ENCODE measurements around the gene EEFSEC.

The EEFSEC gene

DNA sequence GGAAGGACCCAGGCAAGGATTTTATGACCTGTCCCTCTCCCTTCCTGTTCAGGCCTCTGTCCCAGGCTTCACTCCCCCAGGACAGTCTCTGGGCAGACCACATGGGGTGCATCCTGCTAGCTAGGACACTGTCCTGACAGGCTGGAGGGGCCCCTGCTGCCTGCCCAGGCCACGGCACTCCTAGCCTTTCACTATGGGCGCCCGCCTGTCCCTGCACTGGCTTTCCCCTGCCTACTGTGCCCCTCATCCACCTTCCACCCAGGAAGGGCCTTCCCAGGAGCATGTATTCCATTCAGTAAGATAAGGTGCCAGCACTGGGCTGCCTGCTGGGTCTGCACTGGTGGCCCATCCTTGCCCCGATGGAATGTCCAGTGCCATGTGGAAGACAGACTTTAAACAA, 168.1 kb downstream of the EEFSEC start:
- no peak for DNase-seq (ENCODE audit: low read depth)
- no peak overlapping the region for H3K4me3 ChIP-seq (ENCODE audit: low read depth, low read length)
- TF ChIP-seq MAX (IDR thresholded peaks at IDR 0.05; ENCODE audit: low read depth, low read length): no peak
- TF ChIP-seq POLR2A (IDR thresholded peaks at IDR 0.05; ENCODE audit: extremely low read depth, insufficient read length): no peak
- TF ChIP-seq MYC (IDR thresholded peaks at IDR 0.05; ENCODE audit: low read depth, low read length): no peak
- TF ChIP-seq, protein P1, sequence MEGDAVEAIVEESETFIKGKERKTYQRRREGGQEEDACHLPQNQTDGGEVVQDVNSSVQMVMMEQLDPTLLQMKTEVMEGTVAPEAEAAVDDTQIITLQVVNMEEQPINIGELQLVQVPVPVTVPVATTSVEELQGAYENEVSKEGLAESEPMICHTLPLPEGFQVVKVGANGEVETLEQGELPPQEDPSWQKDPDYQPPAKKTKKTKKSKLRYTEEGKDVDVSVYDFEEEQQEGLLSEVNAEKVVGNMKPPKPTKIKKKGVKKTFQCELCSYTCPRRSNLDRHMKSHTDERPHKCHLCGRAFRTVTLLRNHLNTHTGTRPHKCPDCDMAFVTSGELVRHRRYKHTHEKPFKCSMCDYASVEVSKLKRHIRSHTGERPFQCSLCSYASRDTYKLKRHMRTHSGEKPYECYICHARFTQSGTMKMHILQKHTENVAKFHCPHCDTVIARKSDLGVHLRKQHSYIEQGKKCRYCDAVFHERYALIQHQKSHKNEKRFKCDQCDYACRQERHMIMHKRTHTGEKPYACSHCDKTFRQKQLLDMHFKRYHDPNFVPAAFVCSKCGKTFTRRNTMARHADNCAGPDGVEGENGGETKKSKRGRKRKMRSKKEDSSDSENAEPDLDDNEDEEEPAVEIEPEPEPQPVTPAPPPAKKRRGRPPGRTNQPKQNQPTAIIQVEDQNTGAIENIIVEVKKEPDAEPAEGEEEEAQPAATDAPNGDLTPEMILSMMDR (IDR thresholded peaks at IDR 0.05; ENCODE audit: low read depth, low read length): no peak

DNA sequence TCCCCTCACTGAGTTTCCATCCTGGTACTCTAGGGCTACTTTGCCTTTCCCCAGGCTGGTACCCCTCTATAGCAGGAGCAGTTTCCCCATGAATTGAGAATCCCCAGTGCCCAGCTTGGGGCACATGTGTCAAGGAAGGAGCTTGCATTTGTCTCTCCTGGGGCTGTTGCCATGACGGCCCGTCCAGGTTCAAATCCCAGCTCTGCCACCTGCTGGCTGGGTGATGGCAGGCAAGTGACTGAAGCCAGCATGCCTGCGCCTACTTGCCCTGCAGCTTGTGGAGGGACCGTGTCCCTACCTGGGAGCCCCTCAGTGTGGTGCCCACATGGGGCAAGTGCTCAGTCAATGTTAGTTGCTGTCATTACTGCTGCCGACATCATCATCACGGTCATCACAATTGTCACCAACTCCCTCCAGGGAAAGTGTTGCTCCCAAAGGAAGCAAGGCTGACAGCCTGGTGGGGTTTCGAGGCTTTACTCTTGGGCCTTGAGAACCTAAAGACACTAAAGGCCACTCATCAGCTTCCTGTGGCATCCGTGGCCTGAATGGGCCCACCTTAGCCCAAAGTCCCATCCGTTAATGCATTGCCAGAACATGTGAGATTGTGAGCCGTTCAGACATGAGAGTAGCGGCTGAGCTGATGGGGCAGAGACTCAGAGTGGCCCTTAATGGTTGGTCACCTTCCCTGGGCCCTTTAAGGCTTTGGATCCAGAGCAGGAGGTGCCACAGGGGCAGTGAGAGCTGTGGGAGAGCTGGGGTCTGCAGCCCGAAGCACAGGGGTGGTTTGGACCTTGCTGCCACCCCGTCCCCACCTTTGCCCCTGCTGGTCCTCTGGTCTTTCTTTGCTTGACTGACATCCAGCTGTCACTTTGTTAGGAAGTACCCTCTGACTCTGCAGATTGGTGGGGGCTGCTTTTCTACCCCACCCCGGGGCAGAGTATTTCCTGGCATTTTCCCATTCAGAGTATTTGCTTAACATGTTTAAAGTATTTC, 169.0 kb downstream of the EEFSEC start:
- TF ChIP-seq, protein P1 (IDR thresholded peaks at IDR 0.05; ENCODE audit: low read depth, low read length): peak; percentile 35
- TF ChIP-seq MYC (IDR thresholded peaks at IDR 0.05; ENCODE audit: low read depth, low read length): no peak
- peak; percentile 54 for DNase-seq (ENCODE audit: low read depth)
- H3K4me3 ChIP-seq (ENCODE audit: low read depth, low read length): no peak overlapping the region

- no peak for TF ChIP-seq MAX (IDR thresholded peaks at IDR 0.05; ENCODE audit: low read depth, low read length)
- H3K4me3 ChIP-seq (ENCODE audit: low read depth, low read length): no peak overlapping the region
- no peak for DNase-seq (ENCODE audit: low read depth)
These were observed 170.2 kb downstream of the EEFSEC start for GRCh38 chr3:128323206-128324081.

GRCh38 chr3:128324911-128325592, 171.8 kb downstream of the EEFSEC start:
- no peak overlapping the region for H3K4me3 ChIP-seq (ENCODE audit: low read depth, low read length)
- TF ChIP-seq, protein P1 (IDR thresholded peaks at IDR 0.05; ENCODE audit: low read depth, low read length): no peak
- no peak for TF ChIP-seq MAX (IDR thresholded peaks at IDR 0.05; ENCODE audit: low read depth, low read length)
- no peak for TF ChIP-seq MYC (IDR thresholded peaks at IDR 0.05; ENCODE audit: low read depth, low read length)
- TF ChIP-seq POLR2A (IDR thresholded peaks at IDR 0.05; ENCODE audit: extremely low read depth, insufficient read length): no peak
- DNase-seq (ENCODE audit: low read depth): no peak

DNA sequence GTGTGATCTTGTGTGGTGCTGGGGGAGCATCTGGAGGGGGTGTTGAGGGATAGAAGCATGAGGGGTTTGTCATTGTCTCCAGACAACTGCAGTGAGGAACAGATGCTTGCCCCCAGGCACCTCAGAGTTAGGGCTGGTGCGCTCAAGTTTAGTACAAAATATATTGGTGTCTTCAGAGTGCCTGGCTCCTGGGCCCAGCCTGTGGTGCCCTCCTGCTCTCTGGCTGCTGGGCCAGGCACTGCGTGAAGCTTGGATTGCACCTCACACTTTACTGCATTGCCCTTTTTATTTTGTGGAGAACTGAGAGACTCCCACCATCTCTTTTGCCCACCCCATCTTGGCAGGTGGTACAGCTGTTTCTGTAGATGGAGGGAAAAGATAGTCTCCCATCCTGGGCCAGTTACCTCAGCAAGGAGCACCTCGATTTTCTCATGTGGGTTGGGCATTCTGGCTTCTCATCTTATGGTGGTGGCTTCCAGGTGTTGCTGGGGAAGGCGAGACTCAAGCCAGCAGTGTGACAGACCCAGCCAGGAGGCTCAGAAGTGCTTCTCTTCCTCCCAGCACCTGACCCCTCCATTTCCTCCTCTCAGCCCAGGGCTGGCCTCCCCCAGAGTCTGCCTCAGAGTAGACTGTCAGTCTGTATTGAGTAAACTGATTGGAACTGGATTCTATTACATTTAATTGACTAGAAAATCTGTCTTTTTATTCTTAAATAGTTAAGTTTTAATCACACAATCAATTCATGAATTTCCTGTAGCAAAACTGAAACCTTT, 173.0 kb downstream of the EEFSEC start:
- no peak overlapping the region for H3K4me3 ChIP-seq (ENCODE audit: low read depth, low read length)
- no peak for DNase-seq (ENCODE audit: low read depth)
- TF ChIP-seq, protein P1 (IDR thresholded peaks at IDR 0.05; ENCODE audit: low read depth, low read length): no peak
- TF ChIP-seq MAX (IDR thresholded peaks at IDR 0.05; ENCODE audit: low read depth, low read length): no peak
- no peak for TF ChIP-seq POLR2A (IDR thresholded peaks at IDR 0.05; ENCODE audit: extremely low read depth, insufficient read length)
- no peak for TF ChIP-seq MYC (IDR thresholded peaks at IDR 0.05; ENCODE audit: low read depth, low read length)

Measured in NB4 (cell line).